ENCODE data around the gene TMEM140. TPM values are rescaled to one million over a fixed set of nuclear protein-coding genes. Genes with fewer than 3 reads are reported as not detected.

The TMEM140 gene
- 0.22 TPM in 1 of 2 replicates, not detected in the other for polyA plus RNA-seq

DNA sequence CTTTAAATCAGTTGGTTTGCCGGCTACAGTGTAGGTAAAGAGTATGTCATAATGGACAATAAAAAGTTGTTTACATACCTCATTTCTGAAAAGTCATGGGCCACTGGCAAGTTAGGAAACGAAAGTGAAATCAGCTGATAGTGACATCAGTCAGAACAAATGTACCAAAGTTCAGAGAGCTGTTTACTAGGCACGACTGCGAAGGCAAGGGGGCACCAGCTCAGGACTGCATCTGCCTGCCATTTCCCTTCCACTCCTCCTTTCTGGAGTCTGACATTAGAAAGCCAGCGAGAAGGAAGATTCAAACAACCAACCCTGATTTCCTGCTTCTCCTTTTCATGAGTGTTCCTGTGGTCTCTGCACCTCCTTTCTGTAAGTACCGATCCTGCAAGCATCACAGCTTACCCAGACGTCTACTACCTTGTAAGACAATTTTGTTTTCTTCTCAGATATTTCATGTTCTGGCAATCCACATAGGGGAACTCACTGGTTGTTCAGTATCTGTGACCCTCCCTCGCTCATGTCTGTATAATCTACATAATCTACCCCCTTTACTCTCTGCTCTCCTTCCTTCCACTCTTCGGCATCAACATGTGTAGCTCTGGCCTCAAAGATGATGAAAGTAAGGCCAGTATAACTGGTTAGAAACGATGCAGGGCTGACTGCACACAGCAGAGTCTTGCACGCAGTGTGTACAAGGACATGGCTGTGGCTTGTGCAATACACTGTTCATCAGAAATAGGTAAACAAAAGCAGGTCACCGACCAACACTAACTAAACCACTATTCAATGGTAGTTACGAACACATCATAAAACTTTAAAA, at the start of gene TMEM140:
TMEM140 (plus strand) TSS at position 174 of the 823 bp plus-strand sequence. CDS start 16,370 bp downstream, outside the sequence.

DNA sequence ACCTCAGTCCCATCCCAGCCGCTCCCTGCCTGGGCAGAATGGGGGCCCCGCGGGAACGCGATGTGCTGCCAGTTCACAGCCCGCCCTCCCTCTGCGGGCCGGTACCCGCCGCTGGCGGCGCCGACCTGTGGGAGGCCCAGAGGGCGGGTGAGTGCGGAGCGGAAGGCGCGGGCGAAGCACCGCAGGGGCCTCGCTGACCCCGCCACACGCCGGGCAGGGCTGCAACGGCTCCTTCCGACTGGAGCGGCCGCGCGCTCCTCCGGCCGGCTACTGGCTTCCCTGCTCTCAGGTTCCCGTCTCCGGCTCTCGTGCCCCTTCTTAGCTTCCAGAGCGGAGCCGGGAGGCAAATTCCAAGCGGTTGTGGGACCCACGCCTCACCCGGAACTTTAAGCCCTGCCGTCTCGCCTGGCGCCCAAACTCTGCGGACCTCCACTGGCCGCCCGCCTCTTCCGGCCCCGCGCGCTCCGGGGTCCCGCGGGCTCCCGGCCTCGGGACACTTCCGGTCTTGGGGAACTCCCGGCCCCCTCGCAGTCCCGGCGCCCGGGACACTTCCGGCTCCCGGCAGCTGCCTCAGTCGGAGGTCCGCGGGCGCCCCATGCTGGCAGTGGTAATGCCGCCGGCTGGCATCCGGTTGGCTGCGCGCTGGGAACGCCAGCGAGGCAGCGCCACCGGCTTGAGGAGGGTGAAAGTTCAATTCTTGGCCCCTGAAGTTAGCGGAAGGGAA, 22.6 kb downstream of the TMEM140 start, which contains the start of gene CYREN:
CYREN (minus strand) TSS at position 434 of the 724 bp plus-strand sequence. CDS start 1,785 bp downstream, outside the sequence.

DNA sequence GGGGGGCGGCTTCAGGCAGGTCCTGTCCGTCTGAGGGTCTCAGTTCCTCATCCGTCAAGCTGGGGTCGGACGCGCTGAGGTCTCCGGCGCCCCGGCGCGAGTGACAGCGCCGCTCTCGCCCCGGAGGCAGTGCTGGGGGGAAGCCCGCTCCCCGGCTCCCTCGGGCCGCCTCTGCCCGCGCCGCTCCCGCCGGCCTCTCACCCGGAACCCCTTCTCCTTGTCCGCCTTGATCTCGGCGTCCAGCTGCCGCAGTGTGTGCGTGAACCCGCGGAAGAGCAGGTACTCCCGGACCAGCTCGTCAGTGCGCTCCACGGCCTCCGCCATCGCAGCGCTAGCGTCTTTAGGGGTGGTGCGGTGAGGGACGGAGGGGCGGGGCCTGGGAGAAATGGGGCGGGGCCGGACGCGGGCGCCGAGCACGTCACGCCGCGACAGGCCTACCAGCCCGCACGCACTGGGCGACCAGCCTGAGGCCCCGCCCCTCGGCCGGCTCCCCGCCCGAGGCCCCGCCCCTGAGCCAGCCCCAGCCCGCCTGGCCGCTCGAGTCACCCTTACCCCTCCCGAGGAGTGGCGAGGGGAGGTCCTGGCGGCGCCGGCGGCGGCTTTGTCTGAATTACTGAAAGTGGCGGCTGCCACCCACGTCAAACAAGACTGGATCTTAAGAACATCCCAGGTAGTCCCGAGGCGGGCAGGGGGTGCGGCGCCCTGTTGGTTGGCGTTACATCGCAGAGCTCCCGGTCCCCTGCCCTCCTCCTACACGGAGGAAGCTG, 63.5 kb downstream of the TMEM140 start, which contains the start of gene WDR91:
WDR91 (minus strand) TSS at position 348 of the 767 bp plus-strand sequence; CDS start at position 324, 24 bp downstream.

Other genes starting within 250 kb of the TMEM140 start
- gene AGBL3, start 161.6 kb upstream of the TMEM140 start, polyA plus RNA-seq = 0.13 and 1.9 TPM in 2 replicates
- gene CYREN, start 22.6 kb downstream of the TMEM140 start, polyA plus RNA-seq = 1.3 and 1.9 TPM in 2 replicates
- 1.4 and 2.7 TPM in 2 replicates for gene WDR91, start 63.5 kb downstream of the TMEM140 start, polyA plus RNA-seq
- gene STRA8, start 85.8 kb downstream of the TMEM140 start, polyA plus RNA-seq = not detected in 2 replicates

Data from Purkinje cell (primary cell).